NCI-H2227 (cell line): ENCODE data around the gene TRIM51G.
"Not testable (repeated sequence)": the region's sequence is repeated elsewhere in the genome, so short reads cannot be mapped to it uniquely, and the experiment has no call there.

Source experiments
- DNase-seq: peaks from one replicate; lab custom pipeline; 2025; ENCODE audit not compliant: unreplicated experiment; lab: John Stamatoyannopoulos, UW

The TRIM51G gene, protein sequence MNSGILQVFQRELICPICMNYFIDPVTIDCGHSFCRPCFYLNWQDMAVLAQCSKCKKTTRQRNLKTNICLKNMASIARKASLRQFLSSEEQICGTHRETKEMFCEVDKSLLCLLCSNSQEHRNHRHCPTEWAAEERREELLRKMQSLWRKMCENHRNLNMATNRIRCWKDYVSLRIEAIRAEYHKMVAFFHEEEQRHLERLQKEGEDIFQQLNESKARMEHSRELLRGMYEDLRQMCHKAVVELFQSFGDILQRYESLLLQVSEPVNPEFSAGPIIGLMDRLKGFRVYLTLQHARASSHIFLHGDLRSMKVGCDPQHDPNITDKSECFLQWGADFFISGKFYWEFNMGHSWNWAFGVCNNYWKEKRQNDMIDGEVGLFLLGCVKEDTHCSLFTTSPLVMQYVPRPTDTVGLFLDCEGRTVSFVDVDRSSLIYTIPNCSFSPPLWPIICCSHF

DNA sequence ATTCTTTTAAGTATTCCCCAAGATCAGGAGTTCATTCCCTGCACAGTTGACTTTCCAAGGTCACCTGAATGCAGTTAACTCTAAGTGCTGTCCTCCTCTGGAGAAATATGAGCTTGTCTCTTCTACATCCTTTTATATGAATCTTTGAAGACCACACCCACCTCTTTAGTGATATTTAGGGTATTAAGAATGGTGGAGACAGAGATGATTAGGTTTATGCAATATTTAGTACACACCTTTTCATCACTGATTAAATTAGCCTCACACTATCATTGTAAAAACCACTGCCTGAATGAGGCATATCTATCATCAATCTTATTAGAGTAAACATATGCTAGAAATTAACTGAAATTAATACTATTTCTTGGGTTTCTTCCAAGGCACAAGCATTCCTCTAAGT lies at the start of gene TRIM51G:
TSS of gene TRIM51G (minus strand) at position 101 of the 400 bp plus-strand sequence. CDS start 2,190 bp downstream, outside the sequence.
- DNase-seq: not testable (repeated sequence)

DNA sequence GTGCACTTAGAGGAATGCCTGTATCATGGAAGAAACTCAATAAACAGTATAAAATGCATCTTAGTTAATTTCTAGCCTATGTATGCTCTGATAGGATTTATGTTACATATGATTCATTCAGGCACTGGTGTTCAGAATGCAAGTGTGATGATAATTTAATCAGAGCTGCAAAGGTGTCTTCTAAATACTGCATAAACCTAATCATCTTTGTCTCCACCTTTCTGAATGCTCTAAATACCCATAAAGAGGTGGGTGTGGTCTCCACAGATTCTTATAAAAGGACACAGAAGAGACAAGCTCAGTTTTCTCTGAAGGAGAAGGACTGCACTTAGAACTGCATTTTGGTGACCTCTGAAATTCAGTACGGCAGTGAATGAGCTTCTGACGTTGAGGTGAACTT lies 44.8 kb upstream of the TRIM51G start, which contains the start of gene TRIM49B:
TSS of gene TRIM49B (plus strand) at position 301 of the 400 bp plus-strand sequence. CDS start 2,777 bp downstream, outside the sequence.
- not testable (repeated sequence) for DNase-seq

DNA sequence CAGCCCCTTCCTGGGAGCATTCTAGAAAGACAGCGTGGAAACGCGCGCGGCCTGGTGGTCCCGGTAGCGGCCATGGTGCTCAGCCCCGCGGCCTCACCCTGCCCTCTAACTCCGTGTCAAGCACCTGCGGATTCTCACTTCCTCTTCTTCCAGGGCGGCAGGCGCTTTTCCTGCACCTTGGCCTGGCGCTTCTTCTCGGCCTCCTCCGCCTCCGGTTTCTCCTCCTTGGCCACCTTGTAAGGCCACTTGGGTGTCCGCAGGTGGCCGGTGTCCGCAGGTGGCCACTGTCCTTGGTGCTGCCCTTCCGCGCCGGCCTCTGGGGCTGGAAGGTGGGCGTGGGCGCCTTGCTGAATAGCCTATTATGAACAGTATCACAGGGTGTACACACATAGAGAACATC lies 15.1 kb downstream of the TRIM51G start:
- DNase-seq: not testable (repeated sequence)

DNA sequence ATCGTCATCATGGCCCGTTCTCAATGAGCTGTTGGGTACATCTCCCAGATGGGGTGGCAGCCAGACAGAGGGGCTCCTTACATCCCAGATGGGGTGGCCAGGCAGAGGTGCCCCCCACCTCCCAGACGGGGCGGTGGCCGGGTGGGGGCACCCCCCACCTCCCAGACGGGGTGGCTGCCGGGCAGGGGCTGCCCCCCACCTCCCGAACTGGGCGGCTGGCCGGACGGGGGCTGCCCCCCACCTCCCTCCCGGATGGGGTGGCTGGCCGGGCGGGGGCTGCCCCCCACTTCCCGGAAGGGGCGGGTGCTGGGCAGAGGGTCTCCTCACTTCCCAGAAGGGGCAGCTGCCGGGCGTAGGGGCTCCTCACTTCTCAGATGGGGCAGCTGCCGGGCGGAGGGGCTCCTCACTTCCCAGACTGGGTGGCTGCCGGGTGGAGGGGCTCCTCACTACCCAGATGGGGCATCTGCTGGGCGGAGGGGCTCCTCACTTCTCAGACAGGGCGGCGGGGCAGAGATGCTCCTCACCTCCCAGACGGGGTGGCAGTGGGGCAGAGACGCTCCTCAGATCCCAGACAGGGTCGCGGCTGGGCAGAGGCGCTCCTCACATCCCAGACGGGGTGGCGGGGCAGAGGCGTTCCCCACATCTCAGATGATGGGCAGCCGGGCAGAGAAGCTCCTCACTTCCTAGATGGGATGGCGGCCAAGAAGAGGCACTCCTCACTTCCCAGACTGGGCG lies 28.2 kb downstream of the TRIM51G start:
- not testable (repeated sequence) for DNase-seq

DNA sequence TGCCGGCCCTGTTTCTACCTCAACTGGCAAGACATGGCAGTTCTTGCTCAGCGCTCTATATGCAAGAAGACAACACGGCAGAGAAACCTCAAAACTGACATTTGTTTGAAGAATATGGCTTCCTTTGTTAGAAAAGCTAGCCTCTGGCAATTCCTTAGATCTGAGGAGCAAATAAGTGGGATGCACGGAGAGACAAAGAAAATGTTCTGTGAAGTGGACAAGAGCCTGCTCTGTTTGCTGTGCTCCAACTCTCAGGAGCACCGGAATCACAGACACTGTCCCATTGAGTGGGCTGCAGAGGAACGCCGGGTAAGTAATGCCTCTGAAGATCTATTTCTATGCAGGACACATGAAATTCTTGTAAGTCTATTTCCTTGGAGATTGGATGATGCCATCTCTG lies 37.9 kb downstream of the TRIM51G start:
- not testable (repeated sequence) for DNase-seq
